ENCODE data around the gene SIRPD.

GRCh38 chr20:1537731-1538058 lies 19.8 kb downstream of the SIRPD start:
- TF ChIP-seq CTCF (IDR thresholded peaks at IDR 0.05 in 8 of 11, conservative IDR thresholded peaks at IDR 0.05 in 3 of 11), result no peak
- no peak for TF ChIP-seq POLR2A (IDR thresholded peaks at IDR 0.05)
